NCI-H1417 (cell line): ENCODE results near the gene CNGB1.
A peak's percentile ranks its signal among the peaks of the same experiment; 100 is the strongest.
"Not testable (repeated sequence)": the region's sequence is repeated elsewhere in the genome, so short reads cannot be mapped to it uniquely, and the experiment has no call there.

Source experiments
- DNase-seq, 3 experiments: peaks; one replicate each; lab custom pipeline; 2025; lab: John Stamatoyannopoulos, UW

Gene CNGB1

GRCh38 chr16:57952909-57953308, 18.0 kb downstream of the CNGB1 start:
- DNase-seq = peak in 1 of 3 experiments; percentile 7

DNA sequence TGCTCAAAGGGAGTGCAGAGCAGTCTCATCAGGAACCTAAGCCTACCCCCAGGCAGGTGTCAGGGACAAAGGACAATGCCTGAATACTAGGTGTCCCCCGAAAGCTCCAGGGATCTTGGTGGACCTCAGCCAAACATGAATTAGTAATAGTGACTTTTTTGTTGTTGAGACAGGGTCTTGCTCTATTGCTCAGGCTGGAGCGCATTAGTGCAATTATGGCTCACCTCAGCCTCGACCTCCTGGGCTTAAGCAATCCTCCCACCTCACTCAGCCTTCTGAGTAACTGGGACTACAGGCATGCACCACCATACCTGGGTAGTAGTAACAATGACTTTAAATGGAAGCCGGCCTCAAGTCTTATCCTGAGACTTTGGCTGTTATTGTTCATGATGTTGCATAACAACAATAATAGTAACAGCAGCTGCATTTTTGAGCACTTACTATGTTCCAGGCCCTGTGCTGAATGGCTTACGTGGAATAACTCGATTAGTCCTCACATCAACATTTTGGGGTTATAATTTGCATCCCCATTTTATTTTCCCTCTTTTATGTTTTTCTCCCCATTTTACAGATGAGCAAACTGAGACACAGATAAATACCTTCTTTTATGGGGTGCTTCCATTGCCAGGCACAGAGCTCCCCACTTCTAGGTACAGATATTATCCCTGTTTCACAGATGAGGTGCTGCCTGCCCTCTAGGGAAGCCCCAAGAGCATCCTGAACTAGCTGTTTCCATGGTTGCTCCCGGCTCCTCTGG, 19.5 kb downstream of the CNGB1 start:
- DNase-seq = no peak

DNA sequence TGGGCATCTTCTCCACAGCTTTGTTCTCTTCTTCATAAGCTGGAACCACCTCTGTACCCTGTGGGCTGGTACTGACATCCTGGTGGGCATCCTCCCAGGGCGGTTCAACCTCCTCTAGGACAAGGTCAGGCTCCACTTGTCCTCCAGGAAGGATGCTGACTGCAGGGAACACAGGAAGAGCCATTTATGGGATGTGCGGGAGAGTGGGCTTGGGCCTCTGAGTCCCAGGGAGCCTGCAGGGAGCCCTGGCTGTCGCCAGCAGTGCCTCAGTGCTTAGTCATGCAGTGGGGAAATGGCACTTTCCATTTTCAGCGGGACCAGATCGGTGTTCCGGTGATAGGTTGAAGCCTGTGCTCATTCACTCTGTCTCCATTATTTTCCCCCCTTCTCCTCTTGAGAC, 20.5 kb downstream of the CNGB1 start:
- no peak for DNase-seq

DNA sequence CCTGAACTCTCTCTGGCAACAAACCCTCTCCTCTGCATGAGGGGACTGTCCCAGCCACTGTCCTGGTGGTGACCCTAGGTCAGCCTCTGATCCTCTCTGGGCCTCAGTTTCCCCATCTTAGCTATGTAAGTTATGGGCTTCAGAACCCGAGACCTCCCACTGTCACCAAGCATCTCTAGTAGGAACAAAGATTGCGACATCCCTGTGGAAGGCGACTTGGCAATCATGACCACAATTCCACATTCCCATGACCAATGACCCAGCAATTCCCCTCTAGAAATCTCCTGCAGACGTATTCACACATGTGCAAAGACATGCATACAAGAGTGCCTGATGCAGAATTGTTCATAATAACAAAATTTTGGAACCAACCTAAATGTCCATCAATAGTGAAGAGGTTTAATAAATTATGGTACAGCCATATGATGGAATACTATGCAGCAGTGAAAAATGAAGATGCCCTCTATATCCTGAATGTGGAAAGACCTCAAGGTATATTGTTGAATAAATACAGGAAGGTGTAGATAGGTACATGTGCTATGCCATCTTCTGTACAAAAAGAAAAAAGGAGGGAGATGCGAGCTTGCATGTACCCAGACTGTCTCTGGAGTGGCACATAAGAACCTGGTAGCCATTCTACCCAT, 21.2 kb downstream of the CNGB1 start:
- no peak for DNase-seq

GRCh38 chr16:57949013-57949412, 21.9 kb downstream of the CNGB1 start:
- DNase-seq = peak in 1 of 3 experiments; percentile 5

DNA sequence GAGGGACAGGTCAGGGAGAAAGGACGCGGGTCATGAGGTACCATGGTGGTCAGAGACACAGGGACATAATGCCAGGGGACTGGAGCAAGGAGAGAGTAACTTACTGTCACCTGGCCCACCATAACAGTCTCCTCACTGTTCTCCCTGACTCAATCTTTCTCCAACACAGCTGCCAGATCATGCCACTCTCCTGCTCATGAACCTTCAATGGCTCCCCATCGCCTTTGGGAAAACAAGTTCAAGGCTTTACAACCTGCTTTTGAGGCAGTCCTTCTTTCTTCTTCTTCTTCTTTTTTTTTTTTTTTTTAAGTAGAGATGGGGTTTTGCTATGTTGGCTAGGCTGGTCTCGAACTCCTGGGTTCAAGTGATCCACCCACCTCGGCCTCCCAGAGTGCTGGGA, 22.9 kb downstream of the CNGB1 start:
- no peak for DNase-seq

- DNase-seq = no peak
Measured at GRCh38 chr16:57947261-57947660, 23.7 kb downstream of the CNGB1 start.

DNA sequence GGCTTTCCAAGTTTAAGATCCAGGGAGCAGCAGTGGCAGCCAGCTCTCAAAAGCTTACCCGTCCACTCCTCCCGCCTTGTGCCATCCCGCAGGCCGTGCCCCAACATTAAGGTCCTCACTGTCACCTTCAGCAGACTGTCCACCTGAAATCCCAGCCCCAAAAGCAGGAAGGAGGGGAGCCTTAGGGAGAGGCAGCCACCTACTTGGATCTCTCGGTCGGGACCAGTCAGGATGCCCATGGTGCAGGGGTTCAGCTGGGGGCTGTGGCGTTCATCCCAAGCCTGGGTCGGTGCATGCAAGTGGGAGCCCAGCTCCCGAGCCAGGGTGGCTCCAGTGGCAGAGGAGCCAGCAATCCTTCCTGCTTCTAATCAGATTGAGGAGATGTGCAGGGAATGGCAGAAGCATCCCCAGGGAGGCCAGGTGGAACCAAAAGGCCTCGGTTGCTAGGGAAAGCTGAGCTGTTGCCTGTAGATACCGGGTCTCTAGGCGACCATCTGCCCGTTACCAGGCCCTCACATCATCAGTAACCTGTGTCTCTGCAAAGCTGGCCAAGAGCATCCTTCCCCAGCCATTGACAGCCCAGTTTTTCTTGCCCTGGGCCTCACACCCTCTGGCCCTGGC, 24.6 kb downstream of the CNGB1 start:
- peak; percentile 47 to 90 (median 67) for DNase-seq

DNA sequence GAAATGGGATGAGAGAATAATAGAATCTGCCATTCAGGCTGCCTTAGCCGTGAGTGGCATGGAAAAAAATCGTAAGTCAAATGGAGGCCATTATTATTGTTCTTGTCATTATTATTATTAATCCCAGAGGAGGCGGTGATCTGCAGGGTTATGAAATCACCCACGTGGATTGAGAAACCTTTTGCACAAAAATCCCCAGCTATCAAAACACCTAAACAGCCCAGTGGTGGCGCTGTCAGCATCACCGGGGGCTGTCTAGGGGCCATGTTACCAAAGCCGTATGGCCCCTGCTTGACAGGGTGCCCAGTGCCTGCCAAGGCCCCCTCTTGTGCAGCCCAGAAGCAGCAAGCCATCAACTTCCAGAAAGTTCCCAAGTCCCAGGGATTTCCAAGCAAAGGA, 25.2 kb downstream of the CNGB1 start:
- peak in 1 of 3 experiments; percentile 39 for DNase-seq

DNA sequence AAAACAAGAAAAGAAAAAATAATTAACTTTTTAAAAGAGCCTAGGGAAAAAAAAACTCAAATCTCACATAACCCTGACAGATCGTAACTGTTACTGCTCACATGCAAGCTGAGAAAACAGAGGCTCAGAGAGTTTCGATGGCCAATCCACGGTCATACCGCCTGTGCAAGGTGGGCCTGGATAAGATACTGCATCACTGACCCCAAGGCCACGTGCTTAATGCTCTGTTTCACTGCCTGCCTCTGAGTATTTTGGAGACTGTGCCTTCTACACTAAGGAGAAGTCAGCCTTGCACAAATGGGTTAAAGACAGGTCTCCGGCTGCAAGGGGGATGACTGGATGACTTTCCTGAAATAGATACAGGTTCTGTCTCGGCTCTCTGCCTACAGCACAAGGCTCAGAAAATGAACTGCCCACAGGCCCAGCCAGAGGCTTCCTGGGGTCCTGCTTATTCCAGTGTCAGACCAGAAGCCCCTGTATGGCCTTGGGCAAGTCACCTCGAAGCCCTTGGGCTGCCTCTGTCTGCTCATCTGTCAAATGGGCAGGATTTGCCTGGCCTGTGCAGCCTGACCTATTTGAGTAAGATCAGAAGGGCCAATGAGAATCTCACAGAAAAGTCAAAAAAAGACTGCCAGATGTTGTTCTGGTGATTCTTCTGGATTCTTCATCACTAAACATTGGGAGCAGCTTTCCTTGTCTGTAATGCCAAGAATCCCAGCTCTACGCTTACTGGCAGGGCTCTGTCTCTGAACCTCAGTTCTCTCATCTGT, 25.8 kb downstream of the CNGB1 start:
- no peak for DNase-seq

GRCh38 chr16:57943381-57943780, 27.5 kb downstream of the CNGB1 start:
- DNase-seq = not testable (repeated sequence)

- not testable (repeated sequence) for DNase-seq
Measured at GRCh38 chr16:57941901-57942300, 29.0 kb downstream of the CNGB1 start.

DNA sequence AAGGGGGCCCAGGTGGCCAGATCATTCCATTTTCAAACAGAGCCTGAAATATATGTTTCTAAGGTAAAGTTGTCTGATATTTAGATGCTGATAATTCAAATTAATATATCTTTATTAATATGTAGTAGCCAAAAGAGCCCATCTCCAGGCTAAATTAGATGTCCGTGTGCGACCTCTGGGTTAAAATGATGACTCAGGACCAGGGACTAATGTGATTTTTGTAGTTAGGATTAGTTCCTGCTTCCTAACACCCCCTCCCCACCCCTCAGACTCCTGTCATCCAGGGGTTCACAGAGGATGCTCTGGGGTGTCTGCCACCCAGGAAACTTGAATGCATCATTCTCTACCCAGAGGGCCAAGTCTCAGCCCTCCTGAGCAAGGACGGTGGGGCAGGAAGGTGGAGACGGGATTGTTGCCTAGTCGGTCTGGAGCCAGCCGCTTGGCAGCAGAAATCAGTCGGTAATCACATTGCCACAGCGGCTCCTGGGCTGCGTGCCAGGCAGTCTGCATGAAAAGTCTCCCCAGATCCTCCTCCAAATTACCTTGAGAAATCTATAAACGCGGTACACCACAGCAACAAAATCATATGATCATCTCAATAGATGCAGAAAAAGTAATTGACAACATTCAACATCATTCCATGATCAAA, 29.8 kb downstream of the CNGB1 start:
- DNase-seq = peak in 1 of 3 experiments; percentile 29

DNA sequence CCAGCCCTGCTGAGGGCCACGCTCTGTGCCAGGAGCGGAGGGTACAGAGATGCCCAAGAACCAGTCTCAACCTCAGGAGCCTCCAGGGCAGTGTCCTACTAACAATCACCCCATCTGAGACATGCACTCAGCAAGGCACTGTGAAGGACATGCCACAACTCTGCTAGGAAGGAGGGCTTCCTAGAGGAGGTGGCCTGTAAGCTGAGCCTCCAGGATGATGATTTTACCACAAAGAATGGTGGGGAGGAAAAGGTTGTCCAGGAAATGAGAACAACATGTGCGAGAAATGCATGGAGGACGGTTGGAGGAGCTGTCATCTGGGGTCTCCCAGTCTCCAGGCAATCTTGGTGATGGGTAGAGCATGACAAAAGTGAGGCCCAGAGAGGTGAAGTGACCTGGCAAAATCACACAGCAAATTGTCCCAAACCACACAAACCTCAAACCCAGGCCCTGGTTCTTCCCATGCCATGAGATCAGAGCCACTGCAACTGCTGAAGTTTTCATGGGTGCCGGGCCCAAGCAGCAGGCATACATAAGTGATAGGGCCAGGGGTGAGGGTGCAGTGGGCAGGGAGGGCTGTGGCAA, 30.5 kb downstream of the CNGB1 start:
- no peak for DNase-seq

DNA sequence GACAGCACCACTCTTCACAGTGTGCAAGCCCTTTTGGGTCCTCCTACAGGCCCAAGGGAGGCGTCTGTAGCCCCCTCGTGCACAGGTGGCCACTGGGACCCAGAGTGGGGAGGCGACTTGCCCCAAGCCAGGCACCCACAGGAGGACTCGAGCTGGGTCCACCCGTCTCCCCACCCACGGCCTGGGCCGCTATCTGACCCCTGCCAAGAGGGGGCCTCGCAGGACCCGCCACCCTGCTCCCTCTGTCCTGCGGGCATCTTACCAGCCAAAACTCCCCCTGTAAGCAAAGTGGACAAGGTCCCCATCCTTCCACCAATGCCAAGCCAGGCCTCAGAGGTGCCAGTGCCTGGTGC, 31.1 kb downstream of the CNGB1 start:
- DNase-seq = no peak

- no peak for DNase-seq
Measured at GRCh38 chr16:57938936-57939871, 31.7 kb downstream of the CNGB1 start.

DNA sequence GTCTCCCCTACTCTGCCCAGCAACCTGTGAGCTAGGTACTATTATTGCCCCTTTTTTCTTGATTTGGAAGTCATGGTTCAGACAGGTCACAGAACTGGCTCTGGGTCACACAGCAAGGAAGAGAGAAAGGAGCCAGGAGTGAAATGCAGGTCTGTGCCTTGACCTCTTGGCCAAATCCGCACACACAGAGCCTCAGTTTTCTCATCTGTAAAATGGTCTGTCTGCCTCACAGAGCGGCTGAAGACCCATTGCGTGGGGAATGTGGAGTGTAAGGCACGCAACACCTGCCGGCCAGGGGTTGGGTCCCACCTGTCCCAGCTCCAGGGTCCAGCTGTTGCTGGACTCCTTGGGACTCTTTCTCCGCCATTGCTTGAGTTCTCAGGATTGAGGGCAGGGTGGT, 32.4 kb downstream of the CNGB1 start:
- DNase-seq = no peak

GRCh38 chr16:57937861-57938260, 33.1 kb downstream of the CNGB1 start:
- DNase-seq = no peak

- no peak for DNase-seq
Measured at GRCh38 chr16:57935904-57936303, 35.0 kb downstream of the CNGB1 start.

GRCh38 chr16:57930533-57930932, 40.4 kb downstream of the CNGB1 start:
- DNase-seq = no peak

GRCh38 chr16:57929250-57929649, 41.7 kb downstream of the CNGB1 start:
- DNase-seq = no peak
